SJSA1 (cell line): ENCODE data around the gene CAAP1. TPM values are rescaled to one million over a fixed set of nuclear protein-coding genes. Genes with fewer than 3 reads are reported as not detected.

Experiments
- DNase-seq, 2 experiments: peaks; one replicate each; pipeline ENCODE4 v3.0.0-alpha.2; 2015 to 2020; ENCODE audit warnings: low spot score in 2 of 2, low read depth in 1 of 2
- H3K27ac ChIP-seq: fragments of 250-450 bp; sonication (Bioruptor Pico); 2 replicates; pipeline ENCODE4 v1.5.1; 2020; ENCODE audit warnings: mild to moderate bottlenecking, moderate library complexity
- H3K27me3 ChIP-seq: fragments of 250-450 bp; sonication (Bioruptor Pico); replicated peaks from 2 replicates; pipeline ENCODE4 v1.5.1; 2020; ENCODE audit warnings: mild to moderate bottlenecking, moderate library complexity
- H3K36me3 ChIP-seq: fragments of 250-450 bp; sonication (Bioruptor Pico); 2 replicates; pipeline ENCODE4 v1.5.1; 2020; ENCODE audit warnings: mild to moderate bottlenecking
- H3K4me1 ChIP-seq: fragments of 250-450 bp; sonication (Bioruptor Pico); replicated peaks from 2 replicates; pipeline ENCODE4 v1.6.1; 2021; ENCODE audit warnings: mild to moderate bottlenecking
- H3K4me3 ChIP-seq: fragments of 250-450 bp; sonication (Bioruptor Pico); 2 replicates; pipeline ENCODE4 v1.5.1; 2020; ENCODE audit warnings: mild to moderate bottlenecking
- H3K9me3 ChIP-seq: fragments of 250-450 bp; sonication (Bioruptor Pico); replicated peaks from 2 replicates; pipeline ENCODE4 v1.5.1; 2020; ENCODE audit warnings: mild to moderate bottlenecking
- total RNA-seq: library from RNA; depleted of rRNA; stranded (reverse); fragments of >200 nt; shearing (Covaris generic); gene quantifications from 2 replicates; pipeline ENCODE4 v1.2.3, GENCODE V29; 2014; rRNA removed

Gene CAAP1
- total RNA-seq, 1 experiment from 2014 or later: 13.5 TPM

- Histone ChIP-seq H3K4me3 (no peak overlapping the region), H3K4me1 (no peaks in the 10 kb centered on the region), H3K9me3 (no peaks in the 10 kb centered on the region), H3K36me3 (no peaks in the 10 kb centered on the region), H3K27me3 (no peaks in the 10 kb centered on the region), H3K27ac (no peak overlapping the region)
- no peak for DNase-seq
These were observed 82.8 kb downstream of the CAAP1 start for GRCh38 chr9:26809795-26810194.

GRCh38 chr9:26807161-26807560, 85.4 kb downstream of the CAAP1 start:
- Histone ChIP-seq H3K4me3 (no peak overlapping the region), H3K27me3 (no peaks in the 10 kb centered on the region), H3K36me3 (no peaks in the 10 kb centered on the region), H3K9me3 (no peaks in the 10 kb centered on the region), H3K4me1 (no peaks in the 10 kb centered on the region), H3K27ac (no peak overlapping the region)
- no peak for DNase-seq

GRCh38 chr9:26802921-26803320, 89.7 kb downstream of the CAAP1 start:
- H3K27ac ChIP-seq: no peak overlapping the region
- H3K36me3 ChIP-seq: no peaks in the 10 kb centered on the region
- H3K4me3 ChIP-seq: no peak overlapping the region
- no peaks in the 10 kb centered on the region for H3K9me3 ChIP-seq
- no peaks in the 10 kb centered on the region for H3K27me3 ChIP-seq
- DNase-seq: no peak
- no peaks in the 10 kb centered on the region for H3K4me1 ChIP-seq

- Histone ChIP-seq H3K36me3 (no peaks in the 10 kb centered on the region), H3K4me3 (no peak overlapping the region), H3K27me3 (no peaks in the 10 kb centered on the region), H3K4me1 (no peaks in the 10 kb centered on the region), H3K27ac (no peak overlapping the region), H3K9me3 (no peaks in the 10 kb centered on the region)
- DNase-seq: no peak
These were observed 90.8 kb downstream of the CAAP1 start for GRCh38 chr9:26801772-26802171.

- H3K4me3 ChIP-seq: no peak overlapping the region
- H3K27ac ChIP-seq: no peak overlapping the region
- H3K4me1 ChIP-seq: no peaks in the 10 kb centered on the region
- no peaks in the 10 kb centered on the region for H3K27me3 ChIP-seq
- no peaks in the 10 kb centered on the region for H3K9me3 ChIP-seq
- no peaks in the 10 kb centered on the region for H3K36me3 ChIP-seq
- DNase-seq: no peak
These were observed 92.3 kb downstream of the CAAP1 start for GRCh38 chr9:26800322-26800721.

GRCh38 chr9:26791274-26791673, 101.3 kb downstream of the CAAP1 start:
- H3K36me3 ChIP-seq: no peaks in the 10 kb centered on the region
- no peak for DNase-seq
- H3K9me3 ChIP-seq: no peaks in the 10 kb centered on the region
- no peak overlapping the region for H3K4me3 ChIP-seq
- no peaks in the 10 kb centered on the region for H3K27me3 ChIP-seq
- H3K27ac ChIP-seq: no peak overlapping the region
- no peaks in the 10 kb centered on the region for H3K4me1 ChIP-seq

Other genes starting within 250 kb of the CAAP1 start
- 19.3 and 22.7 TPM in 2 replicates for gene PLAA, start 54.4 kb upstream of the CAAP1 start, total RNA-seq
- gene IFT74, start 63.6 kb upstream of the CAAP1 start, total RNA-seq: 7.0 and 7.1 TPM in 2 replicates
- gene LRRC19, start 112.9 kb upstream of the CAAP1 start, total RNA-seq: not detected in 2 replicates
- 3.2 and 4.0 TPM in 2 replicates for gene TEK, start 216.4 kb upstream of the CAAP1 start, total RNA-seq